Peyer's patch (tissue), 4 donors: Measurements from ENCODE around the gene RAD9B.

ENCODE experiments used
- CTCF ChIP-seq, 6 experiments: fragments of 450-650 bp in 4 of 6; fragments of 200-600 bp in 2 of 6; sonication (generic) in 1 of 6; IDR thresholded peaks; one replicate each; pipeline ENCODE4 v1.5.1; 2017 to 2019; ENCODE audit warnings: antibody characterized with exemption in 6 of 6, mild to moderate bottlenecking in 3 of 6, moderate library complexity in 1 of 6
- POLR2A ChIP-seq, 2 donors: fragments of 450-650 bp; IDR thresholded peaks; one replicate each; pipeline ENCODE4 v1.5.1; 2017; ENCODE audit warnings: antibody characterized with exemption in 2 of 2, mild to moderate bottlenecking in 2 of 2, moderate library complexity in 2 of 2

DNA sequence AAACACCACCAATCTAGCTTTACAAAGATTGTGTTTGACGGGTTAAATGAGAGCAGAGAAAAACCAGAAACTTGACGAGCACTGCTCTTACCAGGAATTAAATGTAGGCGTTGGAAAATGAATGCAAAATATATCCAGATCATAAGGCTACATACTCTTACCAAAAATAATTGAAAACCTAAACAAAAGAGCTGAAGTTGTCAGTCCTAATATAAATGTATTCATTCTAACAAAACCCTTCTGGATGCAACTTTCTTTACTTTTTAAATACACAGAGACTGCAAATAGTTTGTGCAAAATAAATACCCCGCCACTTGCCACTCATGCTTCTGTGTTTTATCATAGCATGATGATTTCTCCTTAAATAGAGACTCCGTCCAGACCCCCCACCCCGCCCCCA is 32.7 kb downstream of the RAD9B start:
- TF ChIP-seq CTCF (IDR thresholded peaks at IDR 0.05) (no peak), POLR2A (IDR thresholded peaks at IDR 0.05) (no peak)
